Suprapubic skin (tissue), 4 donors: ENCODE measurements around the gene LRIT1. TPM values are rescaled to one million over a fixed set of nuclear protein-coding genes. Genes with fewer than 3 reads are reported as not detected.

Source experiments
- DNase-seq, 2 donors: peaks; one replicate each; pipeline ENCODE4 v3.0.0-alpha.2; 2019; ENCODE audit warnings: low spot score in 2 of 2
- H3K27ac ChIP-seq: fragments of 200-600 bp; sonication (generic); one replicate; pipeline ENCODE4 v1.5.1; 2019
- H3K27me3 ChIP-seq: fragments of 200-600 bp; sonication (generic); one replicate; pipeline ENCODE4 v1.5.1; 2019
- H3K36me3 ChIP-seq: fragments of 200-600 bp; sonication (generic); one replicate; pipeline ENCODE4 v1.5.1; 2019
- H3K4me1 ChIP-seq: fragments of 200-600 bp; sonication (generic); one replicate; pipeline ENCODE4 v1.5.1; 2019
- H3K4me3 ChIP-seq: fragments of 200-600 bp; sonication (generic); one replicate; pipeline ENCODE4 v1.5.1; 2019; ENCODE audit warnings: mild to moderate bottlenecking
- H3K9me3 ChIP-seq: fragments of 200-600 bp; sonication (generic); one replicate; pipeline ENCODE4 v1.5.1; 2019
- CTCF ChIP-seq, 2 donors: fragments of 200-600 bp in 1 of 2; fragments of 450-650 bp in 1 of 2; sonication (generic) in 1 of 2; IDR thresholded peaks; one replicate each; pipeline ENCODE4 v1.5.1; 2016 to 2019; ENCODE audit warnings: antibody characterized with exemption in 2 of 2, mild to moderate bottlenecking in 1 of 2, moderate library complexity in 1 of 2
- EP300 ChIP-seq: sonication (generic); formaldehyde crosslinking; IDR thresholded peaks from one replicate; pipeline ENCODE4 v1.6.1; 2017; ENCODE audit warnings: antibody characterized with exemption
- POLR2A ChIP-seq, 2 donors: fragments of 450-650 bp; IDR thresholded peaks; one replicate each; pipeline ENCODE4 v1.6.1; 2017; ENCODE audit warnings: antibody characterized with exemption in 2 of 2, mild to moderate bottlenecking in 2 of 2, moderate library complexity in 2 of 2
- POLR2AphosphoS5 ChIP-seq, 3 donors: sonication (generic); formaldehyde crosslinking; IDR thresholded peaks; one replicate each; pipeline ENCODE4 v1.6.1; 2017; ENCODE audit warnings: antibody characterized with exemption in 3 of 3
- WGBS: methylation state at CpG from one replicate; pipeline ENCODE4 v1.1.5; 2018; 5-methylcytosine and 5-hydroxymethylcytosine counted together
- total RNA-seq, 4 donors: library from RNA; depleted of rRNA; stranded (reverse); fragments of >200 nt; gene quantifications; one replicate each; pipeline ENCODE4 v1.1.0, GENCODE V29; 2016

Gene LRIT1
- total RNA-seq, 4 donors from 2014 or later = not detected

GRCh38 chr10:84261236-84261915 is 20.0 kb upstream of the LRIT1 start:
- 75% methylated on average over 7 of the region's 7 CpGs for WGBS
- H3K4me1 ChIP-seq = no peaks in the 10 kb centered on the region
- no peaks in the 10 kb centered on the region for H3K36me3 ChIP-seq
- no peak overlapping the region for H3K27ac ChIP-seq
- no peaks in the 10 kb centered on the region for H3K9me3 ChIP-seq
- no peak for DNase-seq
- peaks cover 17% of the 10 kb centered on the region for H3K27me3 ChIP-seq
- no peak for TF ChIP-seq POLR2A (IDR thresholded peaks at IDR 0.05)
- no peak for TF ChIP-seq EP300
- TF ChIP-seq POLR2AphosphoS5 (IDR thresholded peaks at IDR 0.05) = no peak
- no peak overlapping the region for H3K4me3 ChIP-seq

- Histone ChIP-seq H3K4me1 (no peaks in the 10 kb centered on the region), H3K4me3 (no peak overlapping the region), H3K9me3 (no peaks in the 10 kb centered on the region), H3K36me3 (no peaks in the 10 kb centered on the region), H3K27me3 (peaks cover 13% of the 10 kb centered on the region), H3K27ac (no peak overlapping the region)
- WGBS = 80% methylated on average over 7 of the region's 7 CpGs
- TF ChIP-seq CTCF (IDR thresholded peaks at IDR 0.05) (no peak), EP300 (no peak), POLR2A (IDR thresholded peaks at IDR 0.05) (no peak), POLR2AphosphoS5 (IDR thresholded peaks at IDR 0.05) (no peak)
- DNase-seq = no peak
Observed at GRCh38 chr10:84258034-84258695, 16.8 kb upstream of the LRIT1 start.

GRCh38 chr10:84257343-84258020 is 16.1 kb upstream of the LRIT1 start:
- Histone ChIP-seq H3K27ac (no peak overlapping the region), H3K4me3 (no peak overlapping the region), H3K9me3 (no peaks in the 10 kb centered on the region), H3K4me1 (no peaks in the 10 kb centered on the region), H3K27me3 (peaks cover 13% of the 10 kb centered on the region), H3K36me3 (no peaks in the 10 kb centered on the region)
- DNase-seq = no peak
- WGBS = 78% methylated on average over 9 of the region's 15 CpGs
- TF ChIP-seq POLR2AphosphoS5 (IDR thresholded peaks at IDR 0.05) (no peak), EP300 (no peak), POLR2A (IDR thresholded peaks at IDR 0.05) (no peak), CTCF (IDR thresholded peaks at IDR 0.05) (no peak)

GRCh38 chr10:84256510-84257342 is 15.4 kb upstream of the LRIT1 start:
- H3K4me3 ChIP-seq = no peak overlapping the region
- H3K9me3 ChIP-seq = no peaks in the 10 kb centered on the region
- peaks cover 13% of the 10 kb centered on the region for H3K27me3 ChIP-seq
- H3K4me1 ChIP-seq = no peaks in the 10 kb centered on the region
- no peaks in the 10 kb centered on the region for H3K36me3 ChIP-seq
- whole genome bisulfite sequencing = 52% methylated on average over 32 of the region's 35 CpGs
- no peak for DNase-seq
- H3K27ac ChIP-seq = no peak overlapping the region
- TF ChIP-seq POLR2AphosphoS5 (IDR thresholded peaks at IDR 0.05) = no peak
- TF ChIP-seq CTCF (IDR thresholded peaks at IDR 0.05) = peak in 1 of 2 donors; percentile 49

GRCh38 chr10:84254552-84255478 is 13.5 kb upstream of the LRIT1 start:
- H3K4me1 ChIP-seq = no peaks in the 10 kb centered on the region
- H3K27ac ChIP-seq = no peak overlapping the region
- no peaks in the 10 kb centered on the region for H3K9me3 ChIP-seq
- no peak for DNase-seq
- H3K36me3 ChIP-seq = no peaks in the 10 kb centered on the region
- TF ChIP-seq CTCF (IDR thresholded peaks at IDR 0.05) (no peak), EP300 (no peak), POLR2A (IDR thresholded peaks at IDR 0.05) (no peak), POLR2AphosphoS5 (IDR thresholded peaks at IDR 0.05) (no peak)
- H3K4me3 ChIP-seq = no peak overlapping the region
- 62% methylated on average over 10 of the region's 10 CpGs for WGBS
- H3K27me3 ChIP-seq = peaks cover 17% of the 10 kb centered on the region
